ENCODE measurements around the gene TRIM52. TPM values are rescaled to one million over a fixed set of nuclear protein-coding genes. Genes with fewer than 3 reads are reported as not detected.

Gene TRIM52
- total and polyA plus RNA-seq, 2 of the 13 experiments (the other 11 are each of a cell fraction or from before 2014, with no cell fraction given) = 7.2 to 11.6 TPM

DNA sequence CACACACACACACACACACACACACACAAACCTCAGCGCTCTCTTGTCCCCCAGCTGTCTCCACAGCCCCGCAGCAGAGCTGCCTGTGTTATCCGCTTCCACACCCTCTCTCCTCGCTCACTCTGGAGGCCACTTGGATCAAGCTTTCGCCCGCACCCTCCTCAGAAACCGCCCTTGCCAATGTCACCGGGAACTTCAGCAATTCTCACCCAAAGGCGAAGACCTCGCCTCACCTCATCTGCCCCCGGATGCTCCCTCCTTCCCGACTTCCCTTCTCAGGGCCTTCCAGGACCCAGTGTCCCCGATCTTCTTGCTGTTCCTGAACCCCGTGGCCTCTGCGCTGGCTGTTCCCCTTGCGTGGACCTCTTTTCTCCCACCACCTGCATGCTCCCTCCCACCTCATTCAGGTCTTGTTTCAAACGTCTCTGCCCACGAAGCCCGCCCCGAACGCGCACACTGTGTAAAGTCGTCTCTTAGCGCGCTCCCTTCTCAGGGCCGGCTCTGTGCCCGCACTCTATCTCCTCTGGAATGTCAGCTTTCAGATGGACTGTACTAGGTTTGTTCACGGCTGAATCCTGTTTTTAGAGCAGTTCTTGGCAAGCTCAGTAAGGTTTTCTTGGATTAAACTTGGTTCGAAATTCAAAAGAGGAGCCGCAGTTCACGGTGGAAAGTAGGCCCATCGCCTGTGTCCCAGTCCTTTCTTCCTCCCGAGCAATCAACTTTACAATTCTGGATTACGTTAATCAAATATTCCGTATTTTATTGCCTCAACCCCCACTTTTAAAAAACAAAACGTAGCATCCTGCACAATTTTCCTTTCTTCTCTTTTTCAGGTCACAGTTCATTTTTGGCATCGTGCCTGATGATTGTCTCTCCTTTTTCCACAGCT is 54.9 kb downstream of the TRIM52 start (continued):
- TF ChIP-seq, protein P1, sequence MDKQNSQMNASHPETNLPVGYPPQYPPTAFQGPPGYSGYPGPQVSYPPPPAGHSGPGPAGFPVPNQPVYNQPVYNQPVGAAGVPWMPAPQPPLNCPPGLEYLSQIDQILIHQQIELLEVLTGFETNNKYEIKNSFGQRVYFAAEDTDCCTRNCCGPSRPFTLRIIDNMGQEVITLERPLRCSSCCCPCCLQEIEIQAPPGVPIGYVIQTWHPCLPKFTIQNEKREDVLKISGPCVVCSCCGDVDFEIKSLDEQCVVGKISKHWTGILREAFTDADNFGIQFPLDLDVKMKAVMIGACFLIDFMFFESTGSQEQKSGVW (CRISPR knock-in tag; IDR thresholded peaks at IDR 0.05; ENCODE audit: borderline replicate concordance) = no peak
- TF ChIP-seq ZNF317 (CRISPR knock-in tag; IDR thresholded peaks at IDR 0.05) = no peak
- TF ChIP-seq ATF7-NPFF (CRISPR knock-in tag; IDR thresholded peaks at IDR 0.05; ENCODE audit: low read depth) = no peak
- TF ChIP-seq ZNF30 (CRISPR knock-in tag; IDR thresholded peaks at IDR 0.05) = no peak
- TF ChIP-seq ZNF234 (CRISPR knock-in tag; conservative IDR thresholded peaks at IDR 0.05) = 0 out of 2 replicates have a peak, but pooled peaks have one; percentile 6
- TF ChIP-seq, protein P2, sequence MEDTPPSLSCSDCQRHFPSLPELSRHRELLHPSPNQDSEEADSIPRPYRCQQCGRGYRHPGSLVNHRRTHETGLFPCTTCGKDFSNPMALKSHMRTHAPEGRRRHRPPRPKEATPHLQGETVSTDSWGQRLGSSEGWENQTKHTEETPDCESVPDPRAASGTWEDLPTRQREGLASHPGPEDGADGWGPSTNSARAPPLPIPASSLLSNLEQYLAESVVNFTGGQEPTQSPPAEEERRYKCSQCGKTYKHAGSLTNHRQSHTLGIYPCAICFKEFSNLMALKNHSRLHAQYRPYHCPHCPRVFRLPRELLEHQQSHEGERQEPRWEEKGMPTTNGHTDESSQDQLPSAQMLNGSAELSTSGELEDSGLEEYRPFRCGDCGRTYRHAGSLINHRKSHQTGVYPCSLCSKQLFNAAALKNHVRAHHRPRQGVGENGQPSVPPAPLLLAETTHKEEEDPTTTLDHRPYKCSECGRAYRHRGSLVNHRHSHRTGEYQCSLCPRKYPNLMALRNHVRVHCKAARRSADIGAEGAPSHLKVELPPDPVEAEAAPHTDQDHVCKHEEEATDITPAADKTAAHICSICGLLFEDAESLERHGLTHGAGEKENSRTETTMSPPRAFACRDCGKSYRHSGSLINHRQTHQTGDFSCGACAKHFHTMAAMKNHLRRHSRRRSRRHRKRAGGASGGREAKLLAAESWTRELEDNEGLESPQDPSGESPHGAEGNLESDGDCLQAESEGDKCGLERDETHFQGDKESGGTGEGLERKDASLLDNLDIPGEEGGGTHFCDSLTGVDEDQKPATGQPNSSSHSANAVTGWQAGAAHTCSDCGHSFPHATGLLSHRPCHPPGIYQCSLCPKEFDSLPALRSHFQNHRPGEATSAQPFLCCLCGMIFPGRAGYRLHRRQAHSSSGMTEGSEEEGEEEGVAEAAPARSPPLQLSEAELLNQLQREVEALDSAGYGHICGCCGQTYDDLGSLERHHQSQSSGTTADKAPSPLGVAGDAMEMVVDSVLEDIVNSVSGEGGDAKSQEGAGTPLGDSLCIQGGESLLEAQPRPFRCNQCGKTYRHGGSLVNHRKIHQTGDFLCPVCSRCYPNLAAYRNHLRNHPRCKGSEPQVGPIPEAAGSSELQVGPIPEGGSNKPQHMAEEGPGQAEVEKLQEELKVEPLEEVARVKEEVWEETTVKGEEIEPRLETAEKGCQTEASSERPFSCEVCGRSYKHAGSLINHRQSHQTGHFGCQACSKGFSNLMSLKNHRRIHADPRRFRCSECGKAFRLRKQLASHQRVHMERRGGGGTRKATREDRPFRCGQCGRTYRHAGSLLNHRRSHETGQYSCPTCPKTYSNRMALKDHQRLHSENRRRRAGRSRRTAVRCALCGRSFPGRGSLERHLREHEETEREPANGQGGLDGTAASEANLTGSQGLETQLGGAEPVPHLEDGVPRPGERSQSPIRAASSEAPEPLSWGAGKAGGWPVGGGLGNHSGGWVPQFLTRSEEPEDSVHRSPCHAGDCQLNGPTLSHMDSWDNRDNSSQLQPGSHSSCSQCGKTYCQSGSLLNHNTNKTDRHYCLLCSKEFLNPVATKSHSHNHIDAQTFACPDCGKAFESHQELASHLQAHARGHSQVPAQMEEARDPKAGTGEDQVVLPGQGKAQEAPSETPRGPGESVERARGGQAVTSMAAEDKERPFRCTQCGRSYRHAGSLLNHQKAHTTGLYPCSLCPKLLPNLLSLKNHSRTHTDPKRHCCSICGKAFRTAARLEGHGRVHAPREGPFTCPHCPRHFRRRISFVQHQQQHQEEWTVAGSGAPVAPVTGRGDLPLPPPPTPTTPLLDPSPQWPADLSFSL (CRISPR knock-in tag; IDR thresholded peaks at IDR 0.05) = no peak
- no peak for TF ChIP-seq ZSCAN29 (CRISPR knock-in tag; conservative IDR thresholded peaks at IDR 0.05)
- TF ChIP-seq ZNF333 (CRISPR knock-in tag; IDR thresholded peaks at IDR 0.05; ENCODE audit: borderline replicate concordance) = no peak
- TF ChIP-seq ZNF746 (CRISPR knock-in tag; IDR thresholded peaks at IDR 0.05) = no peak
- TF ChIP-seq, protein P3, sequence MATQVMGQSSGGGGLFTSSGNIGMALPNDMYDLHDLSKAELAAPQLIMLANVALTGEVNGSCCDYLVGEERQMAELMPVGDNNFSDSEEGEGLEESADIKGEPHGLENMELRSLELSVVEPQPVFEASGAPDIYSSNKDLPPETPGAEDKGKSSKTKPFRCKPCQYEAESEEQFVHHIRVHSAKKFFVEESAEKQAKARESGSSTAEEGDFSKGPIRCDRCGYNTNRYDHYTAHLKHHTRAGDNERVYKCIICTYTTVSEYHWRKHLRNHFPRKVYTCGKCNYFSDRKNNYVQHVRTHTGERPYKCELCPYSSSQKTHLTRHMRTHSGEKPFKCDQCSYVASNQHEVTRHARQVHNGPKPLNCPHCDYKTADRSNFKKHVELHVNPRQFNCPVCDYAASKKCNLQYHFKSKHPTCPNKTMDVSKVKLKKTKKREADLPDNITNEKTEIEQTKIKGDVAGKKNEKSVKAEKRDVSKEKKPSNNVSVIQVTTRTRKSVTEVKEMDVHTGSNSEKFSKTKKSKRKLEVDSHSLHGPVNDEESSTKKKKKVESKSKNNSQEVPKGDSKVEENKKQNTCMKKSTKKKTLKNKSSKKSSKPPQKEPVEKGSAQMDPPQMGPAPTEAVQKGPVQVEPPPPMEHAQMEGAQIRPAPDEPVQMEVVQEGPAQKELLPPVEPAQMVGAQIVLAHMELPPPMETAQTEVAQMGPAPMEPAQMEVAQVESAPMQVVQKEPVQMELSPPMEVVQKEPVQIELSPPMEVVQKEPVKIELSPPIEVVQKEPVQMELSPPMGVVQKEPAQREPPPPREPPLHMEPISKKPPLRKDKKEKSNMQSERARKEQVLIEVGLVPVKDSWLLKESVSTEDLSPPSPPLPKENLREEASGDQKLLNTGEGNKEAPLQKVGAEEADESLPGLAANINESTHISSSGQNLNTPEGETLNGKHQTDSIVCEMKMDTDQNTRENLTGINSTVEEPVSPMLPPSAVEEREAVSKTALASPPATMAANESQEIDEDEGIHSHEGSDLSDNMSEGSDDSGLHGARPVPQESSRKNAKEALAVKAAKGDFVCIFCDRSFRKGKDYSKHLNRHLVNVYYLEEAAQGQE (IDR thresholded peaks at IDR 0.05; ENCODE audit: borderline replicate concordance in 1 of 2, low read depth in 1 of 2, low read length in 2 of 2) = no peak
- TF ChIP-seq, protein P4, sequence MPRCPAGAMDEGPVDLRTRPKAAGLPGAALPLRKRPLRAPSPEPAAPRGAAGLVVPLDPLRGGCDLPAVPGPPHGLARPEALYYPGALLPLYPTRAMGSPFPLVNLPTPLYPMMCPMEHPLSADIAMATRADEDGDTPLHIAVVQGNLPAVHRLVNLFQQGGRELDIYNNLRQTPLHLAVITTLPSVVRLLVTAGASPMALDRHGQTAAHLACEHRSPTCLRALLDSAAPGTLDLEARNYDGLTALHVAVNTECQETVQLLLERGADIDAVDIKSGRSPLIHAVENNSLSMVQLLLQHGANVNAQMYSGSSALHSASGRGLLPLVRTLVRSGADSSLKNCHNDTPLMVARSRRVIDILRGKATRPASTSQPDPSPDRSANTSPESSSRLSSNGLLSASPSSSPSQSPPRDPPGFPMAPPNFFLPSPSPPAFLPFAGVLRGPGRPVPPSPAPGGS (CRISPR knock-in tag; IDR thresholded peaks at IDR 0.05) = no peak
- no peak for TF ChIP-seq ZNF431 (CRISPR knock-in tag; IDR thresholded peaks at IDR 0.05; ENCODE audit: borderline replicate concordance, low read depth)
- TF ChIP-seq ZFY (CRISPR knock-in tag; IDR thresholded peaks at IDR 0.05) = no peak
- TF ChIP-seq ZNF572 (CRISPR knock-in tag; IDR thresholded peaks at IDR 0.05) = no peak
- no peak for TF ChIP-seq ZNF501 (CRISPR knock-in tag; IDR thresholded peaks at IDR 0.05)
- no peak for TF ChIP-seq ZNF670 (CRISPR knock-in tag; IDR thresholded peaks at IDR 0.05; ENCODE audit: borderline replicate concordance)

Measured in HepG2 (cell line).